Hematopoietic multipotent progenitor cell treated with erythropoietin and hydrocortisone succinate and interleukin-3 and kit ligand, for 6 days (in vitro differentiated cells): Measurements from ENCODE around the gene FBXL7.

Experiments used
- DNase-seq: peaks from one replicate; pipeline ENCODE4 v3.0.0-alpha.2; 2015

Gene FBXL7

DNA sequence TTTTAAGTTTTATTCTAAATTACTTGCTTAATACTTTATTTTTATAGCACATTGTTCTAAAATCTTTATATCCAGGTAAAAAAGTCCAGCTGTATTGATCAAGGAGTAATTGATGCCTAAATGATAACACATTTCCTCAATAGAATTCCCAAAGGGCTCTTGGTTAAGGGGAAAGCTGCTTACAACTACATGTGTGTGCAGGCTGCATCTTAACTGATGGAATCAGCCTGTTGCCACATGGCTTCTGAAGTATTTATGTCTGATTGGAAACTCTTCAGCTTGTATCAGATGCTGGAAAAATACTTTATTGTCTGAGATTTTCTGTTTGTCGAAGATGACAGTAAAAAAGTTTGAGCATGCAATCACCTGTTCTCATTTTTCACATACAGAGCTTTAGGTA is 182.6 kb downstream of the FBXL7 start:
- no peak for DNase-seq

DNA sequence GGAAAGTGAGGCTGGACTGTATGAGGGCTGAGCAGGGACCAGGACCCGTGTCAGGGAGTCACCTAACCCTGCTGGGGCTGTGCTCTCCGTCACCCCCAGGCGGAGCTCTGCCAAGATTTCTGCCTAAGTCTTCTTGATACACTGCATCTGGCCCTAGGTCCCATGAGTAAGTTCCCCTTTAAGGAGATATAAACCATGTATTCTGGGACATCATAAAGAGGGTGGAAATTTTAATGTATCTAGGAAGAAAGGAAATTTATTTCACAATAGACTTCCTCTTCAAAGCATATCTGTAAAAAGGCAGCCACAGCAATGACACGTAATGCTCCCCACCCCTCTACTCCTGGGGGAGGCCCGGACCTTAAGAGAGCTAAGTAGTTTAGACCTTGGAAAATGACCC is 183.4 kb downstream of the FBXL7 start:
- peak; percentile 5 for DNase-seq

DNA sequence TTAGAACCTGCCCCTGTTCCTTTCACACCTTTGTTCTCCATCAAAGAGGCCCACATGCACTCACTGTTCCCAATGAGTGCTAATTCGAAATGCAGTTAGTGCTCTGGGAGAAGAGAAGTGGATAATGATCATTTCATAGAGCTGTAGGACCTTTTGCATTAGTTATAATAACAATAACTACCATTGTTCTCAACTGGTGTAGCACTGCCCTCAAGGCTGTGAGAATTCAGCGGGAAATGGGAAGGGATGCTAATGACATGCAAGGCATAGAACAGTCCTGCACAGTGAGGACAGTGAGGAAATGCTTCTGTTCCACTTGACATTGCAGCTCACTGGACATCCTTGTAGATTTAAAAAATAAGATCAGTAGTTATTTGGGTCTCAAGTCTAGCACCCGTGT is 187.4 kb downstream of the FBXL7 start:
- DNase-seq: no peak

DNA sequence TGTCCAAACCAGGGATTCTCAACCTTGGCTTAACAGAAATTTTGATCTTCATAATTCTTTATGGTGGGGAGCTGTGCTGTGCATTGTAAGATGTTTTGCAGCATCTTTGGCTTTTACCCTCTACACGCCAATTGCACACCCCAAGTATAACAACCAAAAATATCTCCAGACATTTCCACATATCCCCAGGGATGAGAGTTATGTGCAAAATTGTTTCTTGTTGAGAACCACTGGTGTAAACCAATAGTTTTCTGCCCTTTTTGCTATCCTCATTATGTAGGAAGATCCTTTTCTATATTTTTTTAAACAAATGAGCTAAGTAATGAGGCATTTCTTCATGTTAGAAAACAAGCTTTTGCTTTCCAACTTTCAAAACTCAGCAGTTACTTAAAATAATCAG is 189.9 kb downstream of the FBXL7 start:
- DNase-seq: no peak

DNA sequence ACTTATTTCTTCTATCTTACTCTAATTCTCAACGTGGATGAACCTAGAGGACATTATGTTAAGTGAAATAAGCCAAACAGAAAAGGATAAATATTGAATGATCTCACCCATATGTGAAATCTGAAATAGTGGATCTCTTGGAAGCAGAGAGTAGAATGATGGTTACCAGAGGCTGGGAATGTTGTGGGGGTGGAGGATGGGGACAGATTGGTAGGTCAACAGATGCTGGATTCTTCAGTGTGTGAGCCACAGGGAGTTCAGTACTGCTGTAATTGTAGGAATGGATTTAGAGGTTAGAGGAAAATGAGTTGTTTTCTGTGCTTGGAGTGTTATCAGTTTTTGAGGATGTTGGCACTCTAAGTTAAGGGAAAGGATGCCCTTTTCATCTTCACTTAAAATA is 190.6 kb downstream of the FBXL7 start:
- no peak for DNase-seq

DNA sequence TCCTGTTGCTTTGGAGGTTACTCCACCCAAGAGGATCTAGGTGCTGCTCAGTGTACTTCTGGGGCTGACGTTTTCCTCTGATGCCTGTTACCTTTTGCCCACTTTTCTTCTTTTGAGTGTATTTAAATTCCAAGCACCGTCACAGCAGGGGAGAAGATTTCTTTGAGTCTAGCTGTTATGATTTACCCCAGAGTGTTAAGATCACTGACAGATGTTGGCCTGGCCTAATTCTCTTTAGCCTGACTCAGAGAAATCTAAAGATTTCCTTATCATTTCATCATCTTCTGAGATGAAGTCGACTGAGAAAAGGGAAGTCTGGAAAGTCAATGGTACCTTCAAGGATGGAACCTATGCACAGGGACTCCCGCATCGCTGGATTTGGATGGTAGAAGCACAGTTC is 191.5 kb downstream of the FBXL7 start:
- DNase-seq: no peak

DNA sequence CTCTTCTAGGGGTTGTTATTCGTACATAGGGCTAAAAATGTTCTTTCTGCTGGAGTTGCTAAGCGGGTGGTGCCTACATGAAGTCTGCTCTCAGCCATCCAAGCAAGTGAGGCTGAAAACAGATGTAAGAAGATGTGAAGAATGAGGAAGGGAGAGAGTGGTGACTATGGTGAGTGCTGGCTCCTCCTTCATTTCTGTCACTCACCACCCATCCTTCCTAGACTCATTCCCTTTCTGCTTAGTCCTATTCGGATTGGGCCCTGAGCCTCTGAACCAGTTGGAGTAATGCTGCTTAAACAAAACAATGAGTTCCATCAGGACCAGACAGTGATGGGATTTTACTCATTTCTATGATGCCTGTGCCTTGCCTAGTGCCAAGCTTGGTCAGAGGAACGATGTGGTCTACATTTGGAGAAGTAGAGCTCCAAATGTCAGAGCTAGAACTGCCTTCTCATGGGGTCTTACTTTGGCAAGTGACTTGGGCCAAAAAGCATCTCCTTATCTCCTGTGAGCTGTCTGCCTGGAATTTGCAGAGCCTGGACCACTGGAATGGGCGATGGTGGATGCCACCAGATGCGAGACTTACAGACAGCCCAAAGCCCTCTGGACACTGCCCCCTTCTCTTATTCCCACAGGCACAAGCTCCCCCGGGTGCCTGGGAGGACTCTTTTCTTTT is 192.9 kb downstream of the FBXL7 start:
- DNase-seq: no peak

DNA sequence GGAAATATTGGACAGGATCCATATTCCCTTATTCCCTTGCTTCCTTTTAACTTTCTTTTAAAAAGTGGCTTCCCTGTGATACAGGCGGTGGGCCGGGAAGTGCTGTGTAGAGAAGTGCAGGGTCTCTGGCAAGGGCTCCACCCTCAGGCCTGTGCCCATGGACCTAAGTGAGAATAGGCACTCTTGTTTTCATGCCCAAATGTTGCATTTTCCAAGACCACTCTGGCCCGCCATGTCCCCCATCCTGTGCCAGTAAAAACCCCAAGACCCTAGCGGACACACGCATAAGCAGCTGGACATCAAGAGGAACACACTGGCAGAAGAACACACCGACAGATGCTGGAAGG is 193.4 kb downstream of the FBXL7 start:
- DNase-seq: no peak

DNA sequence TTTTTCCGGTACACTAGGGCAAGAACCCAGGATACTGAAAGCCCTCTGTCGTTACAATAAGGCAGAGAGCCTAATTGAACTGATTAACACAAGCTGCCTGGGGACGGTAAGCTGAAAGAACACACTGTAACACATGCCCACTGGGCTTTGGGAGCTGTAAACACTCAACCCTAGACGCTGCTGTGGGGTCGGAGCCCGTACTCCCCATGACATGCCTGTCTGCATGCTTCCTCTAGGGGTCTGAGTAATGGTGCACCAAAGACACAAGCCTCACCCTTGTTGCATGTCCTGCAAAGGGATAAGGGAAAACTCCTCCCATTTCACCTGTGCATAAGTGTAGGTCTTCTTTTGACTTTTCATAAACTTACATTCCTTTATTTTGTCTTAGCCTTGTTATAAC is 194.0 kb downstream of the FBXL7 start:
- no peak for DNase-seq

DNA sequence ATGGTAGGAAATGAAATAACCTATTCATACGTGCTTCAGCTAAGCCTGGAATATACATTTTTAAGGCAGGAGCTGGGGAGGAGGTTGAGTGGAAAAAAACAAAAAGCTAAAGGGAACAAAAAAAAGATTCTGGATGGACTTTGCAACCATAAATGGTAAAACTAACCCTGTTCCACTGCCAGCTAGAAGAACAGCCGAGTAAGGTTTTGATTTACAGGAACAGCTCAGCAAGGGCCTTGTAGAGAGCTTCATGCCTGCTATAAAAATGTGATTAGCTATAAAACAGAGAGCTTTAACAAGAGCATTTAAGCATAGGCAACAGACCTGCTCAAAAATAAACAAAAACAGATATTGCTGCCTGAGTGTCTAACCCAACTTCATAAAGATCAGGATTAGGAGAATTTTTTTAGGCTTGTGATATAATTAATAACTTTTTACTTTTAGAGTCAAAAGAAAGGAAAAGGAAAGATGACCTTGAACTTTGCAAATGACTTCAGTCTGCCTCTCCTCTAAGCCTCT is 194.8 kb downstream of the FBXL7 start:
- DNase-seq: no peak

DNA sequence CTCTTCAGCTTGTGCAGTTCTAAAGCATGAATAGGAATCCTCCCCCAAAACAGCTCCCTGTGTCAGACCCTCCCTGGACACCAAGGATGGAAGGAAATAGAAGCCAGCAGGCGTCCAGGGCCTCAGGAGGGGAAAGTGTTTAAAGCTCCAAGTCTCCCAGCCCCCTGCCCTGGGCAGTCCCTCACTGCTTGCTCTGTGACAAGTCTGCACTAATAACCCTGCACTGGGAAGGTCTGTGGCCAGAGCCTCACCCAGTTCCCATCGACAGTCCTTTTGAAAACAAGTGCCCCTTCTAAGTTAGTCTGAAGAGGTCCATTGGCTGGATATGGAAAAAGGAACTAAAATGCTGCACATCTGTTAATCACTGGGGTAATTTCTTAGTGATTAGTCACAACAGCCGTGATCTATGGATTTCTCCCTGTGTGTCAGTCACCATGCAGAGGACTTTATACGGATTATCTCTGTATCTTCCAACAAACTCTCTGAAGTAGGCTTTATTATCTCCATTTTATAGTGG is 195.3 kb downstream of the FBXL7 start:
- DNase-seq: no peak

DNA sequence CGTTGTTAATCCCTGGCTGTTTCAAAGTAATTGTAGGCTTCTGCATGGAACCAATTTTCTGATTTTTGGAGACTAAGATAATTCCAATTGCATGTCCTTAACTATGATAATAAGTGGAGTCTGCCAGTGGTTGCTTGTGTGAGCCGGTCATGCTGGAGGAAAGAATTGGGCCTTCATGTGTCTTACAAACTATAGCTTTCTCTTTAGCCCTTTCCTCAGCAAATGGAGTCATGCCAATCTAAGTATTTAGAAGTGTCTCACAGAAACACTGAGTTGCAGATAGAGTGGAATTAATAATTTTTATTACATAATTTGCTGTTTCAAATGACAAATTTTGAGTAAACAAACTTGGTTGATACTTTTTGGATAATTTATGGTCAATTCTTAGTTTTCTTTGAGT is 200.4 kb downstream of the FBXL7 start:
- DNase-seq: no peak

DNA sequence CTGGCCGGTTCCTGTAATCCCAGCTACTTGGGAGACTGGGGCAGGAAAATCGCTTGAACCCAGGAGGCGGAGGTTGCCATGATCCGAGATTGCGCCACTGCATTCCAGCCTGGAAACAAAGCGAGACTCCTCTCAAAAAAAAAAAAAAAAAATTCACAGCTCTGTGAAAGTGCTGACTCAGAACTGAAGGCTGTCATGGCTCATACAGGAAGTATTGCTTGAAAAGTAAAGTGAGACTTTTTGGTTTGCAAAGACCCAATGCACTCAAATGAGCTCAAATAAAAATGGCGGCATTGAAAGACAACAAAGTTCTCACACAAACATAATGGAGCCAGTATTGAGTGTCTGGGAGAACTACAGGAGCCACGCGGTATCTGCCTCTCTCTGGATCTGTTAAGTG is 202.1 kb downstream of the FBXL7 start:
- DNase-seq: no peak

DNA sequence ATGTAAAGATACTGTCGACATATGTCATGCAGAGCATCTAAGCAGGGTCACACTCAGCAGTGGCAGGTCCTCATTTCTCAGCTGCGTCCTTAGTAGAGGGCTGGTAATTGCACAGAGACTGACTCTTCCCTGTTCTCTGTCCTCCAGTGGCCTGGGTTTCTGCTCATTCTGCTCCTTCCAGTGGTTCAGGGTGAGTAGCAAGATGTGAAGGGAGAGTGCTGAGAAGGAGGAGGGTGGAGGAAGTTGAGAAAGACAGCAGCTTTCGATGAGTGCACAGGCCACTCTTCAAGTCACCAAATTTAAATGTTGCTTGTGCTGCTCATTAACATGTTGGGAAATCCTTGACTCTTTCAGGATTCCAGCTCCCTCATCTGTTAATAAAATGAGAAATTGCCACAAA is 203.9 kb downstream of the FBXL7 start:
- no peak for DNase-seq

DNA sequence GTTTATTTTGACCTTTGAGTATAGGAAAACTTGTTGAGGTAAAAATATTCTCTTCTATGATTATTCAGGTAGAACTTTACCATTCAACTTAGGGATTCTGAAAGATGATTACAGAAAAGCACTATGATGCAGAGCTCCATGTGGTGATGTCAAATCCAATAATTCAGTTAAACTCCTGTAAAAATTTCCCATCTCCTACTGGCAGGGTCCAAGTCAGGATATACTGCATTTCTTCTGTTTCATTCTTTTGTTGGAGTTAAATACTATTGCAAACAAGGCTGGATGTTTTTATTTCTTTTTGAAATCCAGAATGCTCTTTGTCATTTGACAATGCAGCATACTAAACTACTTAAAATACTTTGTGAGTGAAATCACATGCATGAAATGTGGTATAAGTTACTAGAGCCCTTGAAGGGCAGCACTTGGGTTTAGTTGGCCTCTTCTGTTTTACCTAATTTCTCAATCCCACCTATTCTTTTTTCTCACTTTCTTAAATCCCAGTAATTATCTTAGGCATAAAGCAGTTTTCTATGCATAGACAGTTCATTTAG is 204.5 kb downstream of the FBXL7 start:
- DNase-seq: no peak

DNA sequence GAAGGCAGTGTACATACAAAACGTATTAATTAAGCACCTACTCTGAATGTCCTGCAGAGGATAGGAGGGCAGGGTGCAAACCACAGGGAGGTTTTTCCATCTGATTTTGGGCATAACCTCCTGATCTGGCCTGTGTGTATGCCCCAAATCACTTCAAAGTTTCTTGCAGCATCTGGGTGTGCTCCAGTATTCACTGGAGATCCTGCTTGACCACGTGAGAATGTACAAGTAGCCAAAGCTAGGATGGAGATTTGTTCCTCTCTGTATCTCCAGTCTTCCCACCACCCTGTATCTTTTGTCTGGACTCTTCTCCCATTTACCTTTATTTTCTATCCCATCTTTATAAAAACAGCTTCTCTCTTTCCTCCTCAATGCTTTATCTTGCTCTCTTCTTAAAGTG is 207.7 kb downstream of the FBXL7 start:
- DNase-seq: no peak

DNA sequence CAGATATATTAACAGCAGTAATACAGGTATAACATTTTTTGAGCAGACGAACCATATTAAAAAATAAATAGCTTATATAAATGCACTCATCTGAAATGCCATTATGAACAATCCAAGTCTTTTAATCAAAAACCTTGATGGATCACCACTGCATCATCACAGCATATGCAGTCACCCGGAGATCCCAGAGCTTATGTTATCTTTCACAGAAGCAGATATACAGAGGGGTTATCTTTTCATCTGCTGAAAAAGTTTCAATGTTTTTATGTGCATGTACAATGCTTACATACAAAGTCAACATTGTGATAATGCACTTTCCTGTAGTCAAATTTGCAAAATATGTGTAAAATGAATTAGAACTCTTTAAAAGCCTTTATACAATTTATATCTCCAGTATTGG is 211.9 kb downstream of the FBXL7 start:
- DNase-seq: no peak

DNA sequence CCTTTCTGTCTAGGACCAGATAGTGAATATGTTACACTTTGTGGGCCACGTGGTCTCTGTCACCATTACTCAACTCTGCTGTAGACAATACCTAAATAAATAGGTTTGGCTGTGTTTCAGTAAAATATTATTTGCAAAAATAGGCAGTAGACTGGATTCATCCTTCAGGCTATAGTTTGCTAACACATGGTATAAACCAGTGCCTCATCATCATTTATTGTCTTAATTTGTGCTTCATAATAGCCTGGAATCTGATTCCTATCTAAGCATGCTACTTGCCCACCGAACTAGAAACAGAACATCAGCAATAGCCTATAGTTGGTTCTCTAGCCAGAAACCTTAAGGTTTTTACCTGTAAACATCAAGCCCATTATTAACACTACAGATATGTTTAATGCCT is 215.6 kb downstream of the FBXL7 start:
- DNase-seq: no peak

DNA sequence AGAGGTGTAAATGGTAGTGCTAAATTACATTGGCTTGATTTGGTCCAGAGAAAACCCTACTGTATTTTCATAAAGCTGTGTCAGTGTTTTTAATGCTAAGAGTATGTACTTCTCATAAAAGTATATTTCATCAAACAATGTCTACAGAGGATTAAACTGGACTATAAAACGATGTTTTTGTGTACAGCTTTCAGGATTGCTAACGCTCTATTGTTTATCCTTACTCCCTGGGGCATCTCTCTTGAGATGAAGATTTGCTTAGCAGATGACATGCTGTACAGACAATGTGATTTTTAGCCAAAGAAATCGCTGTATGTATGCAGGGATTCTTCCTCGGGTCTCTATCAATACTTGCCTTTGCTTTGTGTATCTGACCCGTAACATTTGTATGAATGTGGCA is 216.0 kb downstream of the FBXL7 start:
- DNase-seq: no peak

DNA sequence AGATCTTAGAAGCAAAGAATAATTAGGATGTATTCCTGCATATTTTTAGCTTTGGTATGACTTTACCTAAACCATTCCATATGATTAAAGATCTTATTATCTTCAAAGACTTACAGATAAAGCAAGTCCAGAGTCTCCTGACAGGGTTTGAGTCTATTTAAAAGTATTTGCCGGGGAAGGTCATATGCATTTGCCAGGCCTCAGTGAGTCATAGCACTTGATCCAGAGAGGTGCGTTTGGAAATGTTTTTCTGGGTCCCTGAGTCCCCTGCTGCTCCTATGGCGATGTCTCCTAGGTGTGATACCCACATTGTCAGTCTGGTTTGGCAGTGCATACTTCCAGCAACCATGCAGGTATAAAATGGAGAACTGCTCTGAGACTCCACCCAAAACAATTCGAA is 217.0 kb downstream of the FBXL7 start:
- DNase-seq: no peak

DNA sequence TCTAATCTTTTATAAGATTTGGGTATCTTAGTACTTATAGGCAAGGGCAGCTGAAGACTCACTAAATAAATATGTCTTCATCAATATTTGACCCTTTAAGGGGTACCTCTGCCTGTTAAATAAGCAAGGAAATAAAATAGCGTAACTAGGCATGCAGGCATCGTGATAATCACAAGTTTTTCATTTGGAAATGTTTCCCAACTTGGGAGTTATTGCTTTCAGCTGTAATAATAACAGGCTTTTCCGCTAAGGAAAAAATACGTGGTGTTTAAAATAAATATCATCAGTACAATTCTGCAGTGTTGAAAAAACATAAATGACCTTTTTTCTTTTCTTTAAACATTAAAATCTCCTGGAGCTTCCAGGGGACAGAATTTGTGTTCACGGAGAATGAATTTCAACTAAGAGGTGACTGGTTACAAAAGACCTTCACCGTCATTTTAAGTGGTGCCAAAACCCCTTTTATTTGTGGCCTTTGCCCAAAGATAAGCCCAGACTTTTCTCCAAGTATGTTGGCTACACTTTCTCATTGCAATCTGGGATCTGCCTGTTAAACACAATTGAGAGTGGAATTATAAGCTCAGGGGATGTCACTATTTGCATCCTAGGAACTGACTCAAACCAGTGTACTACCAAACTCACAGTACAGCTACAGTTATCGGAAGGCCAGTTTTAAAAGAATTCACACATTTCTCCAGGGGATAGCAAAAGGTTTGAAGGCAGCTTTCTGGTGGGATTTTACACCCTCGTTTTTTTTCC is 218.6 kb downstream of the FBXL7 start:
- no peak for DNase-seq

DNA sequence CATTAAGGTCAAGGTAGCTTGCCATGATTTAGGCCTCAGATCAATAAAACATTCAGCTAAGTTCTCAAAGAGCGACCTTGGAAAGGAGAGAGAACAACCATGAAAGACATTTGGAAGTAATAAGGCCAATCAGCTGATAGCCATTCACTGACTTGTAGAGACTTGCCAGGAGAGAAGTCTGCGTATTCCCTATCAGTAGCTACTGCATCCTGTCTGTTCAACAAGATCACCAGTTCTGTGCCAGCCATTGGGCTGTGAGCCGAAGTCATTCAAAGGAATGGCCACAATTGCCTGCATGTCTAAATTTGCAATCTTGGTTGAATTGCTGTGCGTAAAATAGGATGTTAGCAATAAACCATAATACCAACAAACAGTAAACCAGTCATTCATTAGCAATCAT is 219.8 kb downstream of the FBXL7 start:
- no peak for DNase-seq

DNA sequence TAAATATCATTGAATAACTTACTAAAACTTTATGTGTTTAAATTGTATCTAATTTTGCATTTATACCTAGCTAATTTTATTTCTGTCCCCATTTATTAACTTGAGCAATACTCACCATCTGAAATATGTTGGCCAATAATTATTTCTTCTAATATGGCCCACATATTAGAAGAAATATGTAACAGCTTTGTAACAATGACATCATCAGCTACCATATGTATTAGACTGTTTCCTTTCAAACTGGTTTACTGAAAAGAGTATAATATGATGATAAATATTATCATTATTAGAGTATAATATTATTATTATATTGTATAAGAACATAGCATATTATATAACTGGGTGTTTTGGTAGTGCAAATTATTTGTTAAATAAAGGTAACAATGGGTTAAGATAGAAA is 220.5 kb downstream of the FBXL7 start:
- no peak for DNase-seq

DNA sequence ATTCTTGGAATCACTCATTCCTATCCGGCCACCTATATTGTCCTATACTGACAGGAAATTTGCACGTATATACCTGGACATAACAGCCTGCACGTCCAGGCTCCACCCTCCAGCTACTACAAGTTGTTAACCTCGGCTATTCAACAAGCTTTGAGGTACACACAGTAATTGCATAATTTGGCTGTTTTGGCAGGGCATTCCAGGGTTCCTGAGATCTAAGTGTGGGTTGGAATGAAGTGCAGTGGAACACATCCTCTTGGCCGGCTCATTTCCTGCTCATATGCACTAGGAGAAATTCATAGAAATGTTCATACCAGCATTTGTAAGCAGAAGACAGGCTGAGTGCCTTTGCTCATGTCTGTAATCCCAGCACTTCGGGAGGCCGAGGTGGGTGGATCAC is 222.3 kb downstream of the FBXL7 start:
- DNase-seq: no peak
